HG03064 (cell line): ENCODE results near the gene PDE10A.

Experiments
- ATAC-seq: cut with Tn5 transposase; IDR thresholded peaks from one replicate; pipeline ENCODE4 v1.9.1; 2021; ENCODE audit warnings: low read depth; ENCODE audit not compliant: unreplicated experiment

Gene PDE10A

DNA sequence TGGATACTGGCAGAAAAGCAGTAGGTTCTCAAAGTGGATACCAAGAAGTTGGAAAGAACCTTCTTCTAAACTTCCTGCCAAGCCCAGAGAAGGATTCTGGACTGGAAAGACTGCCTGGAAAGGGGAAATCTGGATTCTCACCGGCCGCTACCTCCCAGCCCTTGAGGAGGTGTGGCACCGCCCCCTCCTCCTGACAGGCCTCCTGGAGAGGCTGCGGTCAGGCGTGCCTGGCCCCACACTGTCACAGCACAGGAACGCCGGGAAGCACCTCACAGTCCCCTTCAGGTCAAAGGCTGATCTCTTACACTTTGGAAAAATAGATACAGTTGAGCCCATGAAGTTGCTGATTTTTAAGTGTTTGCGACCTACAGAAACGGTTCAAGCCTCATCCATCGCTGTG is 16.3 kb upstream of the PDE10A start:
- no peak for ATAC-seq

DNA sequence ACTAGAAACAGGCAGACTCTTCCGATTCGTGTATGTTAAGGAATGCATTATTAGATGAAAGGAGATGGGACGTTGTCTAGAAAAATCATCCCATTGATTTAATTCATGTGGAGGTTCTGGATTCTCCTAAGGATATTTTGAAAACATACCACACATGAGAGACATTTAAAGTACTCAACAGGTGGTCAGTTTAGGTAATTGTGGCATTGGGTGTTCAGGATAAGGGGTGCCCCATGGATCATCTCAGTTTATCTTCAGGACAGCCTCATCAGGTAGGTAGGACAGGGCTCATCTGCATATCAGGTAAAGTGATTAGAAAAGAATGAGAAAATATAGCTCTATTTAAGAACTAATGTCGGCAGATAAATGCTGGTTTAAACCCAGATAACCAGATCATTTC is 15.9 kb upstream of the PDE10A start:
- ATAC-seq = no peak

DNA sequence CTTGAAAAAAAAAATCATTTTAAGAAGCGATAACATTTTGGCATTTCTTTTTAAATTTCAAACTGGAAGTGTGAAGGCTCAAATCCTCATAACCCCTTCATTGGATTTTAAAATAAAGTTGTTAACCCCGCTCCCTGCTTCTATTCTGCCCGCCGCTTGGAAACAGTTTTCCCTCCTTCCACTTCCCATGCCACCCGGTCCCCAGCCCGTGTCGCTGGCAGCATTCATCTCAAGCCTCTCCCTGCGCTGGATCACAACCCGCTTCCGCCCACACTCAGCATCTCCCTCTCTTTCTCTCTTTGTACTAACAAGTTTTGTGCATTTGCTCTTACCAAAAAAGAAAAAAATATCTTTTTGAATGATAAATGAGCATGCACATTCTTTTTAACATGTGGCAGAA is 15.4 kb upstream of the PDE10A start:
- ATAC-seq = no peak

DNA sequence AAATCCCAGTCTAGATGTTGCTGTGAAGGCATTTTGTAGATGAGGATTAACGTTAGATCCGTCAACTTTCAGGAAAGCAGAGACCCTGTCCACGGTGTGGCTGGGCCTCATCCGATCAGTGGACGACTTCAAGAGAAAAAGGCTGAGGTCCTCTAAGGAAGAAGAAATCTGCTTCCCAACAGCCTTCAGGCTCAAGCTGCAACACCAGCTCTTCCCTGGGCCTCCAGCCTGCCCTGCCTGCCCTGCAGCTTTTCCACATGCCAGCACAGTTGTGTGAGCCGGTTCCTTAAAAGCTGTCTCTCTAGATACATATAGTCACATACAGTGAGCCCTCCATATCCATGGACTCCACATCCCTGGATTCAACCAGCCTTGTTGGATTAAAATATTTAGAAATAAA is 14.1 kb upstream of the PDE10A start:
- ATAC-seq = no peak

DNA sequence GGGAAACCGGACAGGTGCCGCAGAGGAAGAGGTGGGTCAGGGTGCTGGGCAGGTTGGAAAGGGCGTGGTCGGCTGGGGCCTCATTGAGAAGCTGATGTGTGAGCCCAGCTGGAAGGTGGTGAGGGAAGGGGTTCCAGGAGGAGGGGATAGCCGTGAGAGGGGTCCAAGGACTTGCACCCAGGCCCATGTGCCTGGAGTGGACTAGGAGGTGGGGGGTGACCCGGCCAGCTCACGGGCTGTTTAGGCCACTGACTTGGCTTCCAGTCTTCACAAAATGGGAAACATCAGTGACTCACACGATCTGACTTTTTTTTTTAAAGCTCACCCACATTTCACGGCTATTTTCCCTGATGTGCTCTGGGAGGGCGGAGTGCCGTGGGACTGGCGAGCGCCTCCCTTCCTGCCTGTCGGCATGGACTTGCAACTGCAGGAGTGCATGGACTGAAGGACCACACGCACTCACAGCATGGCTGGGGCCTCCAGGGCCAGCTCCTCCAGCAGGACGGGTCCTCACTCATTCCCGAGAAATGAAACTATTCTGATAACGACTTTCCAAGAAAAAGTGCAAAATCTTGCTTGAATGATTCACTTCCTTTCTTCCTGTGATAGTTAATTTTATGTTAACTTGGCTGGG is 13.5 kb upstream of the PDE10A start:
- no peak for ATAC-seq

DNA sequence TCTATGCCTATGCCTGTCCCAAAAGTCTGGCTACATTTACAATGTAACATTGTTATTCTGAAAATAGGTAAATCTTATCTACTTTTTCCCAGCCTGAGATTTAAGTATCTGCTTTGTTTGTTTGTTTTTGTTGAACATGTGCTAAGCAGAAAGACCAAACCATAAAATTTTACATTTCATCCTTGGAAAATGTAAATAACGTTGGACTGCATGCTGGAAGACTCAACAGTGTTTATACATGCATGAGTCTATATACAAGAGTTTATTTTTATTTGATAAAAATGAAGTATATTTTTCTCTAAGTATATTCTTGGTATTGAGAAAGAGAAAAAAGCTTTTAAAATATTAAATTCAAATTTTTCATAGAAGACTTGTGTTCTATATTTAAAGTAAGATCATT is 12.1 kb upstream of the PDE10A start:
- ATAC-seq = no peak

DNA sequence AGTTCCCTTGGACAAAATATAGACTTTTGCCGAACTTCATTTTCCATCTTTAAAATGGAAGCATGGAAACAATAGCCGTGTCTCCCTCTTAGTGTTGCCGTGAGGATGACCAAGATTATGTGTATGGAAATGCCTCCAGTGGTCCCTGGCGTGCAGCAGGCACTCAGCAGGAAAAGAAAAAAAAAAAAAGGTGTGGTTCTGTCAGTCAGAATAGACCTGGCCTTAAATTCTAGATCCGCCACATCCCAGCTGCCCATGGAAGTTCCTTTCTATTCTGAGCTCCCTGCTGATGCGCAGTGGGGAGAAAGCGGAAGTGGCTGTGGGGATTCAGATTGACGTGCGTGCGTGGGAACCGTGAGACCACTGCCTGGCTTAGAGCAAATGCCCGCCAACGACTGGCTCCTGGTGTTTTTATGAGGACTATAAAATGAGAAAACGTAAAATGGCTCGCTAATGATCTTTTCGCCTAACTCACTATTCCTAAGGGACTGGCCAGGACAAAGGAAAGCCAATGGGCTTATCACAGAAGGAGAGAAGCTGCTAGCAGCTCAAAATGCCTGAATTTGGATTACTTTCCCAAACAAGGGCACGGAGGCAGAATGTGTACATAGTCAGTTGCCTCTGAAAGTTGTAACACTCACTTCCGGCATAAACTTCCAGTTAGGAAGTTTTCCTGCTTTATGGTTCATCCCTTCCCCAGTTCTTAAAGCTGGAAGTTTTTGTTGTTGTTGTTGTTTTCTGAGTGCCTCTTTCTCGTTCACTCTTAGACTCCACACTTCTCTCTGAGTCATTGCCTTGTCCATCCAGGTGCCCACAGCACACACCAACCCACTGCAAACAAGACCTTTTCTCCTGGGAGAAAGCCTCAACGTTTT is 11.4 kb upstream of the PDE10A start:
- no peak for ATAC-seq

DNA sequence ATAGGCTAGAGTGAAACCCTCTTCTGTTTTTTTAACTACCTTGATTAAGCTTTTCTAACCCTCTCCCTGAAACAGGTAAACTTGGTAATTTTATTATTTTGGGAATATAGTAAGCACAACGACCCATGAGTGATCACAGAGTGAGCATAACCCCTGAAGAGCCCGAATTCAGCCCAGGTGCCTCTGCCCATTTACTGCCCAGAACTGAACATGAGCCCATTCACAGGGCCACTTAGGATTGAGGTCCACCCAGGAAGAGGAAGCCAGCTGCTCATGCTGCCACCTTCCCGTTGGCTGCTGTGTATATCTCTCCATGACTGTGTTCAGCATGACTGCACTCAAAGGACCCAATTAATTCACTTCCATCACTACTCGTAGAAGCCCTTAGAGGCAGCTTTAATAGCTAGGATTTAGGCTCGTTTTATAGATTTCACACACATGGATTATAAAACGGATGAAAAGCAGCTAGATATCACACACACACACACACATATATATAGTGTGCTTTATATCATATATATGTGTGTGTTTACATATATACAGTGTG is 8.3 kb upstream of the PDE10A start:
- no peak for ATAC-seq

DNA sequence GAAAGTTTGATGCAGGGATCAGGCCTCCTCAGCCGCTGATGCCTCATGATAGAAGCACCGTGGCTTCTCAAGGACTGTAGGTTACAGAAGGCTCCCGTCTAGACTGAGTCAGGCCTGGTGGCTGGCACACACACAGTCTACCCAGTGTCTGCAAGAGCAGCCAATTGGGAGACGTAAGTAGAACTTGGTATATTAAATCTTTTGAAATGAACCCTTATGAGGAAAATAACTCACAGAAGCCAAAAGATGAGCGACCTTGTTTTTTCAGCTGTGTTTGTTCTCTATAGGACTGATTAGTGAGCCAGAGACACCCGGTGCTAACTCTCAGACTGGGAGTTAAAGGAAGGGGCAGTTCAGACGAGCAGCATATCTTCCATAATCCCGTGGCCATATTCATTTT is 5.9 kb upstream of the PDE10A start:
- ATAC-seq = no peak

DNA sequence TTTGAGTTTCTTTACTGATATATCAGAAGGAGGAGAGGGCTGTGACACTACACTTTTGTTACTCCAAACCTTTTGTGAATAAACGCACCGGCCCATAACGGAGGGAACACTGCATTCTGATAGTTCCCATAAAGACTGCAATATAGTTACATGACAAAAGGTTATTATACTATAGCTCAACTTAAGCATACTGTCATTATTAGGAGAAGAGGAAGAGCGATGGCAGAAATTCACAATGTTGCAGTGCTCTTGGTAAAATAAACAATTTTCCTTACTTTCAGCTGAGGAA is 2.3 kb upstream of the PDE10A start:
- ATAC-seq = no peak

DNA sequence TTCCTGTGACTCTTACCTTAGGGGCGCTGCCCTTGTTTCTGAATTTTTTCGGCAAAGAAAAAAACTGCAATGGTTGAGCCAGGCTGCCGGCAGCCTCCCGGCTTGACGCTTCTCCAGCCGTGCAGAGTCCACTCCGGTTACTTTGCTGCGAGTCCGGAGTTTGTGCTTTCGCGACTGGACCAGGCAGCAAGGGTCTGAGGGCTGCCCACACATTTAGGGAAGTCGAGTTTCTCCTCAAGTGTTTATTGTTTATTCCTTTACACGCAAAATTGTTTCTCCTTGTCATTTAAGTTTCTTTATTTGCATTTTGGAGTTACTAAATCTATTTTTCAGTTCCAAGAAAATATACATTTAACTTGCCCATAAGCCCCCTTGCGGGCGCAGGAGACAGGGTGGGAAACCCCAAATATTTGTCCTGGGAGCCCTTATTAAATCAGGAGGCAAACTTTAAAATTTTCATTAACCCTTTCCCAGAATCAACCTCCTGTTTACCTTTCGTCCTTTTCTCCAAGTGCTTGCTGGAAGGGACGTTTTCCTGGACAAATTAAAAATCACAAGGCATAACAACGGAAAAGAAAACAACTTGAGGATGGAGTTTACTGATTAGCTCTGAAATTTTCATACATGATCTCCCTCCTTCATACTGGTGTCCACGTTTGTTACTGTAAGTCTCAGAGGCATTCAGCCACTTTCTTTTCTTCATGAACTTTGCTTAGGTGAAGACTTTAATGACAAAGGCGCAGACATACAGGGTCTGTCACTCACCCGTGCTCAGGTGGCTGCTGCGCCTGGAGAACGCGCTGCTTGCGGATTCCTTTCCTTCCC is 1.7 kb upstream of the PDE10A start:
- ATAC-seq = no peak

DNA sequence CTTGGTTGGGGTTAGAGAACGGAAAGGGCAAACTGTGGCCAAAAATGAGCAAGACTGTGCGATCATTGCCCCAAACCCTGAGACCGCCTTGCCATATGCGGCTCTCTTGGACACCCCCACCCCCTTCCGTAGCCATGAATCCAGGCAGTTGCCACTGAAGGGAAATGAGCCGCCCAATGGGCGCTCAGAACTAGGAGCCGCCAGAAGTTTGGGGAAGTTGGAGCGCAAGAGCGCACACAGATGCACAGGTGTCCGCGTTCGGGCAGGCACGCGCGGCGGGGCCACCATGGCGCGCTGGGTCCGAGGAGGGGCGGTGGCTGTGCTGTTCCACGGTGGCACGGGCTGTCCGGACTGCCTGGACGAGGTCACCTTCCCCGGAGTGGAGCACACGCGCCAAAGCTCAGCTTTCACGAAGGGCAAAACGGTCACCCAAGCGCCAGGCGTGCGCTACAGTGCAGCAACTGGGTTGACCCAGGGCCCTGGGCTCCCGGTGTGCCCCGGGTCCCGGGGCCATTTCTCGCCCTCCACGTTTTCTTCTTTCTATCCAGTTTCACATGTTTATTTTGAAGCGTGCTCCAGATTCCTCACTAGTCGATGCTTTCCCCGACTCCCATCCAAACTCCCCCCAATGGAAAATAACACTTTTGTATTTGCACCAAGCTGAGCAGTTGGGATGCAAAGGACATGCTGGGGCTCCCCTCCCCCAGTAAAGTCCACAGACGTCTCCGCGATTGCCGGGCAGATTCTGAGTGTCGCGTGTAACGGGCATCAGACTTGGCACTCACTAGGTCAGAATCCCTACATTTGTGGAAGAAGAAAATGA is 906 bp upstream of the PDE10A start:
- ATAC-seq = no peak

DNA sequence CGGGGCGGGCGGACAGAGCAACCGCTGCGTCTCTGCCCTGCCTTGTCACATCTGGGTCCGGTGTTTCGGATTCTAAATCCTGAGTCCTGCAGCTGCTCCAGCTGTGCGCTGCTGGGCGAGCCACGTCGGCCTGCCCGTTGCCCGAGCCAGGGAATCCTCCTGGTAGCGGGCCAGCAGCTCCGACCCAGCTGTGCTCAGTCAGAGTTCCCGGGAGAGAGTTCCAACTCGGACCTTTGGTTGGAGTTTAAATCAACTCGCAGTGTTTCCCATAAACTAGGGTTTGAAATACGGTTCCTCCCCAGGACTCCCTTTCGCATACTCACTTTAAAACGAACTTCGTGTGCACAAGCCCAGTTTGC is 315 bp upstream of the PDE10A start:
- no peak for ATAC-seq

DNA sequence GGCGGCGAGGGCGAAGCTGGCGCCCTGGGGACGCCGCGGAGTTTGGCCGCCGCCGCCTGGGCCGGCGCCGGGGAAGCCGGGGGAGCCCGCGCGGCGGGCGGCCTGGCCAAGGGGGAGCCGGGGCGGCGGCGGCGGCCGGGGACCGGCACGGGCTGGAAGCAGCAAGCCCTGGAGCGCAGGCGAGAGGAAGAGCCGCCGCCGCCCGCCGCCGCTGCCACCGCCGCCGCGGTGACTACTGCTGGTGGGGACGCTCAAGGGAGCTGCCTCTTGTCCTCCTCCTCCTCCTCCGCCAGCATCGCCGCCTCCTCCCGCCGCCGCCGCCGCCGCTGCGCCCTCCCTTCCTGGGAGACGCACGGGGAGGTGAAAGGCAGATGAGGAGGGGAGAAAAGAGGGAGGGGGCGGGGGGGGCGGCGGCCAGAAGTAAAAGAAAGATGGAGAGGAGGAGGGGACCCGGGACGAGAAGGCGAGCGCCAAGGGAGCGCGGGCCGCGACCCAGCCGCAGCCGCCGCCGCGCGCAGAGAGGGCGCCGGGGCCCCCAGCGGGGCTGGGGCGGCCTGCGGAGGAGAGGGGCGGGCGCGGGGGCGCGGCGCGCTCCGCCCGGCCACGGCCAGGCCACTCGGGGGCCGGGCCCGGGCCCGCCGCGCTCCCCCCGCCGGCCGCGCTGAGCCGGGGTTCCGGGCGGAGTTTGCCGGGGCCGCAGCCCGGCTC is 846 bp downstream of the PDE10A start:
- no peak for ATAC-seq

DNA sequence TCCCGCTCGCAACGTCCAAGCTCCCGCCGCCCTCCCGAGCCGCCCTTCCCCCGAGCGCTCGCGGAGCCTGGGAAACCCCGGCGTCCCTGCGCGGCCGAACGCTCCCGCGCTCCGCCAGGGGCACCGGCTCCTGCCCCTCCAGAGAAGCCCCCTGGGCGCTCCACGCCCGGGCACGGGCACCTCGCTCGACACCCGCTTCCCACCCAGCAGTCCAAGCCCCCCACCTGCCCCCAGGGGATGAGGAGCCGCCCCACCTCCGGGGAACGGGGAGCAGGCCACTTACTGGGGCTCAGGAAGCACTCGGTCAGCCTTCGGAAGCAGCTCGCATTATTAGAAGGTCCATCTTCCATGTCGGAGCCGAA is 1.4 kb downstream of the PDE10A start:
- no peak for ATAC-seq

DNA sequence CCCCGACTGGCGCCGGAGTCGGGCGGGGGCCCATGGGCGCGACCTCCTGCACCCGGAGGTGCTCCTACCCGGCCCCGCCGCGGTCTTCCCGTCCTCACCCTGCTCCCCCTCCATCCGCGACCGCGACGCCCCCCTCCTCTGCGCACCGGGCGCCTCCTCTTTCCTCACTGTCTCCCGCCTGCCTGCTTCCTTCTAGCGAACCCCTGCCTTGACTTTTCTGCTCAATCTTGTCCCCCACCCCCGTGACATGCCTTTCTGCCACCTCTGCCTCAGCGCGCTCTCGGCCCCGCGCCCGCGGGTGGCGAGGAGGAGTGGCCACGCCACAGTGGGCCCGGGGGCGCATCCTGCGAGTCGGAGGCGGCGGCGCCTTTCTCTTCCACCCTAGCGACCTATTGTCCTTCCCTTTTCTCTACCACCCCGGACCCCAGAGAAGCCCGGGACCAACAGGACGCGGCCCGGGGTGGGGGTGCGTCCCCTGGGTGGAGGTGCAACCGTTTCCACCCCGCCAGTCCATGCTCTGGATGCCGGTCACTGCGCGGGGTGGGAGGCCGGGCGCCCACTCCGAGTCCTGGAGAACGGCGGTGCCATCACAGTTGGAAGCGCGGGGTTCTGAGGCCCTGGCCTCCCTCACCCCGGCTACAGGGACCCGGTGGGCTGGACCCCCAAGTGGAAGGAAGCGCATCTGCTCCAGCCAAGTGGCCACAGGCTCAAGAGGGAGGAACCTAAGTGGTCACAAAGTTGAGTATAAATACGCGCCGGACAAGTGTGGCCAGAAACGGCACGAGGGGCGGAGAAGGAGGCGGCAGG is 2.0 kb downstream of the PDE10A start:
- ATAC-seq = no peak

DNA sequence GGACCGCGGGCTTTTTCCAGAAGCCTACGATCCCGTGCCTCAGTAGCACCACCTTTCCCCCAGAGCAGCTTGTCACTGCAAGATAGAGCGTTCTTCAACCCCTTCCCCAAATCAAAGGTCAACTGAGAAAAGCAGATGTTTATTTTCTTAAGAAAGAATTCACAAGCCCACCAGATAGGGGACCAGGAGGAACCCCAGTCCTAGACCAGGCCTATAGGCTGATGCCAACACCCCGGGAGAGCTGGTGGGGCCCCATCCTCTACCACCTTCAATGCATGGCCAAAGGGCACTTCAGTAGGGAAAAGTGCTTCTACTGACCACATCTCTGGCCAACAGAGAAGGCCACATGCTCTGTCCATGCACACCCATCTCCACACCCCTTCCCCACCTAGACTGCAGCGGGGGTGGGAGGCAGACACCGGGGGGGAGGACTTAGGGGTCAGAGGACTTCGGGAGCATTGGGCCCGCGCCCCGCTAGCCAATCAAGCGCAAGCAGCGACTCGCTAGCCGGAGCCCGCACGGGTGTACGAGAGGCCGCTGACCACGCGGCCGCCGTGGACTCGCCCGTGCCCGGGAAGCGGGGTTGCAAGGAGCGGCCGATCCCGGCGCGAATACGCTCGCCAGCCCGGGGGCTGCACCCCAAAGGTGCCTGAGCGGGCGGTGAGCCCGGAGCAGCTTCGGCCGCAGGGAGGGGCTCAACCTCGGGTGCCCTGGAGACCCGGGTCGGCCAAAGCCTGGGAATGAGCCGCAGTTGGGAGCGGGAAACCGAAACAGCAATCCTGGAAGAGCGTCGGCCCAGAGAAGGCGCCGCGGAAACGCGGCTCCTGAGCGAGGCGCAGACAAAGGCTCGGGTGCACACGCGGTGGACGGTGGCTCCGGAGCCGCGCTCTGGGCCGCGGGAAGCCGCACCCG is 2.8 kb downstream of the PDE10A start:
- ATAC-seq = no peak

DNA sequence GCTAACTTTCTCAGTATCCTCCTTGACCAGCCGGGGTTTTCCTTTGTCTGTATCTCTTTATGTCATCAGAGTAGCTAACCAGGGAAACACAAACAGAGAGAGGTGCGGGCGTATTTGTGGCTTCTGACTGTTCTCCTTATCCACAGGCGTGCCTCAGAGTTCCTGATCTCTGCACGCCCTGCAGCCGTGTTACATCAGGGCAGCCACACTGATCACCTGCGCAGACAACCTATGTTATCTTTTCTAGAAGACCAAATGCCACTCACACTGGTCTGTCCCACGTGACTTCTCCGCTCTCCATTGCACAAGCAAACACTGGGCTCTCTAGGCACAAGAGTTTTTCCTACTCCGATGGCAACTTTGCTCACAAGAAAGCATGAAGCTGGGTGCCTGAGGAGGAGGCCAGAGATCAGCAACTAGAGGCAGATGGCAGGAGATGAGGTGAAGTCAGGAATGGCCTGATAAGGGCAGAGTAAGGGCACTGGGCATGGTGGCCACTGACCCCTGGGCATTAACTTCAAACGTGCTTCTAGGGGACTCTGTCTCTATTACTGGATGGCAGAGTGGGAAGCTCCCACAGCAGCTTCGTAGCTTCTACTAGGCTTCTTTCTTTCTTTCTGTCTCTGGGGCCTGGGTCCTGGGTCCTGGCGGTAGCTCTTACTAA is 4.5 kb downstream of the PDE10A start:
- no peak for ATAC-seq
